GM12878 (cell line): Measurements from ENCODE around the gene KAT2B.
A peak's percentile ranks its signal among the peaks of the same experiment; 100 is the strongest.

Experiments
- CTCF ChIP-seq, 3 experiments: IDR thresholded peaks in 2 of 3; conservative IDR thresholded peaks in 1 of 3; 2 replicates each; pipeline ENCODE4 v1.5.1; 2011; ENCODE audit warnings: low read depth in 3 of 3, low read length in 3 of 3, mild to moderate bottlenecking in 3 of 3, control low read depth in 2 of 3, moderate library complexity in 2 of 3, inconsistent platforms in 1 of 3, mixed read lengths in 1 of 3; ENCODE audit not compliant: control insufficient read depth in 2 of 3, insufficient read depth in 1 of 3; ENCODE audit errors: extremely low read depth in 1 of 3
- ELK1 ChIP-seq: IDR thresholded peaks from 2 replicates; pipeline ENCODE4 v1.6.1; 2012; ENCODE audit warnings: low read depth, low read length, improper control_type of control experiment
- EP300 ChIP-seq, 2 experiments: fragments of 150-350 bp in 1 of 2; IDR thresholded peaks; 2 replicates each; pipeline ENCODE4 v1.6.1; 2011 to 2012; ENCODE audit warnings: low read depth in 2 of 2, low read length in 2 of 2, borderline replicate concordance in 1 of 2, improper control_type of control experiment in 1 of 2, inconsistent platforms in 1 of 2; ENCODE audit not compliant: control insufficient read depth in 1 of 2
- MAX ChIP-seq: IDR thresholded peaks from 2 replicates; pipeline ENCODE4 v1.6.1; 2012; ENCODE audit warnings: low read depth, low read length, improper control_type of control experiment
- POLR2A ChIP-seq: IDR thresholded peaks from 2 replicates; pipeline ENCODE4 v1.6.1; 2011; ENCODE audit warnings: low read depth, mild to moderate bottlenecking, low read length
- POLR2AphosphoS2 ChIP-seq: IDR thresholded peaks from 2 replicates; pipeline ENCODE4 v1.6.1; 2011; ENCODE audit warnings: low read depth, mild to moderate bottlenecking, low read length, improper control_type of control experiment, moderate library complexity
- POLR2AphosphoS5 ChIP-seq: IDR thresholded peaks from 2 replicates; pipeline ENCODE4 v1.6.1; 2011; ENCODE audit warnings: mild to moderate bottlenecking, low read length, inconsistent platforms
- POU2F2 ChIP-seq: IDR thresholded peaks from 3 replicates; pipeline ENCODE4 v1.6.1; 2011; ENCODE audit warnings: low read depth, mild to moderate bottlenecking, low read length, borderline replicate concordance
- REST ChIP-seq: IDR thresholded peaks from 2 replicates; pipeline ENCODE4 v1.6.1; 2012; ENCODE audit warnings: mild to moderate bottlenecking, low read depth, low read length
- RUNX3 ChIP-seq: IDR thresholded peaks from 2 replicates; pipeline ENCODE4 v1.6.1; 2012; ENCODE audit warnings: low read length, inconsistent platforms
- SRF ChIP-seq, 2 experiments: IDR thresholded peaks; 2 replicates each; pipeline ENCODE4 v1.6.1; 2011; ENCODE audit warnings: low read depth in 2 of 2, low read length in 2 of 2, mild to moderate bottlenecking in 1 of 2, moderate library complexity in 1 of 2
- SUPT20H ChIP-seq: IDR thresholded peaks from 2 replicates; pipeline ENCODE4 v1.6.1; 2011; ENCODE audit warnings: low read depth, mild to moderate bottlenecking, low read length, moderate library complexity, borderline replicate concordance; ENCODE audit not compliant: control insufficient read depth

- TF ChIP-seq REST (no peak), POLR2A (peak; percentile 25; the same call in 1 of the 2 replicates), SUPT20H (no peak), EP300 (IDR thresholded peaks at IDR 0.05; ENCODE audit: borderline replicate concordance in 1 of 2, control insufficient read depth in 1 of 2, low read depth in 2 of 2, low read length in 2 of 2) (no peak), POLR2AphosphoS5 (no peak), CTCF (IDR thresholded peaks at IDR 0.05 in 2 of 3, conservative IDR thresholded peaks at IDR 0.05 in 1 of 3; ENCODE audit: control insufficient read depth in 2 of 3, extremely low read depth in 1 of 3, insufficient read depth in 1 of 3, low read depth in 3 of 3, low read length in 3 of 3) (no peak), ELK1 (no peak), RUNX3 (no peak), SRF (IDR thresholded peaks at IDR 0.05; ENCODE audit: low read depth in 2 of 2, low read length in 2 of 2) (no peak), POLR2AphosphoS2 (no peak), POU2F2 (no peak), MAX (no peak)
Observed at GRCh38 chr3:20080956-20081554, 40.8 kb downstream of the KAT2B start.
